GM12878 (cell line): ENCODE results near the gene RBM15. TPM values are rescaled to one million over a fixed set of nuclear protein-coding genes. Genes with fewer than 3 reads are reported as not detected.

Source experiments
- ATAC-seq: fragments of 200-7000 bp; cut with Tn5 transposase; 3 replicates; pipeline ENCODE4 v1.9.1; 2020; ENCODE audit warnings: mild to moderate bottlenecking, moderate library complexity
- BruUV-seq: library from RNA; stranded (reverse); fragments of 400-500 nt; replicated peaks from 2 replicates; lab custom pipeline; 2021; lab: Mats Ljungman, UMichigan
- CTCF ChIA-PET: fragments of 300-600 bp; sonication (Branson Sonifier 250); formaldehyde crosslinking; extraction: SDS; loops from one replicate; lab custom pipeline; 2021; ENCODE audit warnings: inconsistent platforms; lab: Yijun Ruan, JAX
- POLR2A ChIA-PET: fragments of 350-600 bp; formaldehyde crosslinking; extraction: SDS; loops from one replicate; lab custom pipeline; 2021; ENCODE audit warnings: inconsistent platforms; lab: Charles Lee
- RAD21 ChIA-PET: fragments of 300-600 bp; sonication (Branson Sonifier 250); formaldehyde crosslinking; loops from one replicate; lab custom pipeline; 2023; ENCODE audit warnings: antibody characterized with exemption; ENCODE audit not compliant: unreplicated experiment; lab: Charles Lee
- SMC1A ChIA-PET: fragments of 300-600 bp; sonication (Branson Sonifier 250); formaldehyde crosslinking; loops from one replicate; lab custom pipeline; 2023; ENCODE audit not compliant: unreplicated experiment, uncharacterized antibody; lab: Charles Lee
- DNase-seq: peaks from one replicate; pipeline ENCODE4 v3.0.0-alpha.2; 2011; ENCODE audit warnings: low read depth, low spot score
- FAIRE-seq: peaks from 3 replicates; lab custom pipeline; 2011; peaks lifted over from hg19 to GRCh38; lab: Jason Lieb, UNC
- H2AFZ ChIP-seq: 2 replicates; pipeline ENCODE4 v1.6.0; 2011; ENCODE audit warnings: low read depth, low read length, control low read depth; ENCODE audit not compliant: control insufficient read depth
- H3K27ac ChIP-seq: 2 replicates; pipeline ENCODE4 v1.5.1; 2011; ENCODE audit warnings: control low read depth; ENCODE audit not compliant: control insufficient read depth, insufficient read depth
- H3K27me3 ChIP-seq, 2 experiments: replicated peaks in 1 of 2; 2 replicates each; pipeline versions ENCODE4 v1.6.0 to v1.6.1; 2011; ENCODE audit warnings: low read length in 1 of 2; ENCODE audit not compliant: control insufficient read depth in 2 of 2, insufficient read depth in 2 of 2
- H3K36me3 ChIP-seq, 2 experiments: 2 replicates each; pipeline ENCODE4 v1.5.1; 2011; ENCODE audit warnings: low read length in 1 of 2; ENCODE audit not compliant: control insufficient read depth in 2 of 2, insufficient read depth in 2 of 2
- H3K4me1 ChIP-seq: 2 replicates; pipeline ENCODE4 v1.6.1; 2011; ENCODE audit warnings: mild to moderate bottlenecking, low read length, moderate library complexity, mixed read lengths; ENCODE audit not compliant: control insufficient read depth, insufficient read depth
- H3K4me2 ChIP-seq: 2 replicates; pipeline ENCODE4 v1.6.0; 2011; ENCODE audit warnings: control low read depth; ENCODE audit not compliant: control insufficient read depth, insufficient read depth
- H3K4me3 ChIP-seq: fragments of 200-600 bp; sonication (generic); 2 replicates; pipeline ENCODE4 v1.5.1; 2016
- H3K79me2 ChIP-seq: 2 replicates; pipeline ENCODE4 v1.6.0; 2011; ENCODE audit warnings: low read length; ENCODE audit not compliant: control insufficient read depth, insufficient read depth
- H3K9ac ChIP-seq: 2 replicates; pipeline ENCODE4 v1.8.0; 2011; ENCODE audit warnings: low read length, control low read depth, mixed read lengths; ENCODE audit not compliant: control insufficient read depth, insufficient read depth
- H3K9me3 ChIP-seq: replicated peaks from 3 replicates; pipeline ENCODE4 v1.5.1; 2011; ENCODE audit warnings: mild to moderate bottlenecking, low read length; ENCODE audit not compliant: control insufficient read depth, insufficient read depth
- H4K20me1 ChIP-seq: 2 replicates; pipeline ENCODE4 v1.6.0; 2011; ENCODE audit not compliant: control insufficient read depth, insufficient read depth
- CBX5 ChIP-seq: sonication (generic); IDR thresholded peaks from 2 replicates; pipeline ENCODE4 v1.6.1; 2016; ENCODE audit warnings: low read depth, moderate library complexity, mild to moderate bottlenecking, inconsistent platforms
- CREM ChIP-seq: IDR thresholded peaks from 2 replicates; pipeline ENCODE4 v1.6.1; 2014; ENCODE audit warnings: antibody characterized with exemption, low read depth
- GABPA ChIP-seq: IDR thresholded peaks from 2 replicates; pipeline ENCODE4 v1.6.1; 2014; ENCODE audit warnings: antibody characterized with exemption, low read depth, mild to moderate bottlenecking, inconsistent platforms
- KAT2A ChIP-seq: conservative IDR thresholded peaks from 2 replicates; pipeline ENCODE4 v1.6.1; 2011; ENCODE audit warnings: low read depth, low read length; ENCODE audit not compliant: control insufficient read depth
- POLR2AphosphoS2 ChIP-seq: IDR thresholded peaks from 2 replicates; pipeline ENCODE4 v1.6.1; 2011; ENCODE audit warnings: low read depth, mild to moderate bottlenecking, low read length, improper control_type of control experiment, moderate library complexity
- RCOR1 ChIP-seq: conservative IDR thresholded peaks from 2 replicates; pipeline ENCODE4 v1.6.1; 2012; ENCODE audit warnings: low read depth, low read length, improper control_type of control experiment
- SMARCA5 ChIP-seq: fragments of 450-650 bp; IDR thresholded peaks from 2 replicates; pipeline ENCODE4 v1.6.1; 2017; ENCODE audit warnings: mild to moderate bottlenecking
- SRF ChIP-seq, 2 experiments: IDR thresholded peaks; 2 replicates each; pipeline ENCODE4 v1.6.1; 2011; ENCODE audit warnings: low read depth in 2 of 2, low read length in 2 of 2, mild to moderate bottlenecking in 1 of 2, moderate library complexity in 1 of 2
- STAT1 ChIP-seq: fragments of 450-650 bp; conservative IDR thresholded peaks from 2 replicates; pipeline ENCODE4 v1.6.1; 2014; ENCODE audit warnings: antibody characterized with exemption, mild to moderate bottlenecking
- WGBS: methylation state at CpG from one replicate; pipeline ENCODE4 v1.1.6; 2016; ENCODE audit warnings: low lambda C conversion rate; ENCODE audit not compliant: insufficient replicate concordance, insufficient coverage; ENCODE audit errors: missing lambda C conversion rate; 5-methylcytosine and 5-hydroxymethylcytosine counted together
- in situ Hi-C: fragments of 300-500 bp; cut with MboI; formaldehyde crosslinking; loops from 9 replicates; pipeline ENCODE4 v1.14.3; 2018; ENCODE audit warnings: mixed read lengths
- intact Hi-C: fragments of 100-400 bp; cut with micrococcal nuclease; formaldehyde crosslinking; loops from one replicate; pipeline ENCODE4 v1.14.2; 2022; ENCODE audit not compliant: unreplicated experiment
- polyA plus RNA-seq, 11 experiments: library from polyadenylated mRNA; depleted of rRNA in 4 of 11; unstranded in 6 of 11; stranded (reverse) in 5 of 11; fragments of >200 nt; fragmentation: Nextera tagmentation in 4 of 11; fragmentation: Illumina TruSeq in 1 of 11; extraction: Ambion mirVana in 4 of 11; extraction: Trizol in 1 of 11; gene quantifications; 1 replicate in 1 of 11; 2 replicates in 10 of 11; pipeline versions ENCODE4 v1.2.1 to v1.2.3, GENCODE V29; 2011 to 2016; ENCODE audit warnings: inconsistent platforms in 2 of 11, missing spikeins in 2 of 11, low read depth in 1 of 11
- total RNA-seq, 4 experiments: library from RNA; depleted of rRNA in 3 of 4; stranded (reverse); fragments of >200 nt in 3 of 4; fragmentation: Illumina TruSeq in 1 of 4; extraction: Trizol in 1 of 4; gene quantifications; 2 replicates each; pipeline versions ENCODE4 v1.2.1 to v1.2.3, GENCODE V29; 2013 to 2021
- TF ChIP-seq, protein P1 (sequence below): IDR thresholded peaks from 2 replicates; pipeline ENCODE4 v1.6.1; 2012; ENCODE audit warnings: low read depth, low read length, improper control_type of control experiment
- TF ChIP-seq, protein P2 (sequence below): IDR thresholded peaks from 2 replicates; pipeline ENCODE4 v1.6.1; 2012; ENCODE audit warnings: low read depth, low read length, improper control_type of control experiment
- TF ChIP-seq, protein P3 (sequence below): fragments of 450-650 bp; IDR thresholded peaks from 2 replicates; pipeline ENCODE4 v1.6.1; 2016; ENCODE audit warnings: mild to moderate bottlenecking
- TF ChIP-seq, protein P4 (sequence below): IDR thresholded peaks from 2 replicates; pipeline ENCODE4 v1.6.1; 2011; ENCODE audit warnings: borderline replicate concordance, low read depth, mild to moderate bottlenecking, moderate library complexity, low read length; ENCODE audit not compliant: insufficient read depth, poor library complexity, severe bottlenecking
- TF ChIP-seq, protein P5 (sequence below): fragments of 450-650 bp; IDR thresholded peaks from 2 replicates; pipeline ENCODE4 v1.6.1; 2017; ENCODE audit warnings: mild to moderate bottlenecking, moderate library complexity

Gene RBM15
- total and polyA plus RNA-seq, 10 of the 15 experiments (the other 5 are each of a cell fraction or from before 2014, with no cell fraction given), result 3.1 to 63.2 (median 26.7) TPM

DNA sequence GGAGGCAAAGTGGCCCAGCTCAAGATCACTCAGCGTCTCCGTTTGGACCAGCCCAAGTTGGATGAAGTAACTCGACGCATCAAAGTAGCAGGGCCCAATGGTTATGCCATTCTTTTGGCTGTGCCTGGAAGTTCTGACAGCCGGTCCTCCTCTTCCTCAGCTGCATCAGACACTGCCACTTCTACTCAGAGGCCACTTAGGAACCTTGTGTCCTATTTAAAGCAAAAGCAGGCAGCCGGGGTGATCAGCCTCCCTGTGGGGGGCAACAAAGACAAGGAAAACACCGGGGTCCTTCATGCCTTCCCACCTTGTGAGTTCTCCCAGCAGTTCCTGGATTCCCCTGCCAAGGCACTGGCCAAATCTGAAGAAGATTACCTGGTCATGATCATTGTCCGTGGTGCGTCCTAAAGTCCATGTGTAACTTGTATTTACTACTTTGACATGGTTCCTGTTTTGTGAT, 2.7 kb downstream of the RBM15 start:
- FAIRE-seq (no peak), ATAC-seq (no peak), DNase-seq (no peak)
- peaks cover 6% of the 10 kb centered on the region; the same call in 1 of the 2 replicates for H4K20me1 ChIP-seq
- peaks cover 8% of the 10 kb centered on the region for H3K4me1 ChIP-seq
- intact Hi-C loops, result no loop called here
- WGBS, result 45% methylated on average over 9 of the region's 9 CpGs
- H3K4me2 ChIP-seq, result peak overlapping the region; percentile 75
- CTCF ChIA-PET, result interaction anchor here (0.6 to 8.5 kb wide), 6 partner anchors 16 to 134 kb away, joined by 3 to 62 read pairs (median 3); partner anchors contain the start of genes KCNC4 and LAMTOR5
- H3K4me3 ChIP-seq, result peak overlapping the region; percentile 83
- in situ Hi-C loops, result no loop called here
- RAD21 ChIA-PET, result interaction anchor here (0.8 to 1.7 kb wide), 3 partner anchors 9 to 48 kb away, joined by 3 to 4 read pairs (median 3); no protein-coding TSS in a partner anchor
- SMC1A ChIA-PET, result interaction anchor here (1.0 to 6.4 kb wide), 5 partner anchors 7 to 134 kb away, joined by 3 to 51 read pairs (median 6); no protein-coding TSS in a partner anchor
- no peak overlapping the region for H3K27ac ChIP-seq
- H3K9me3 ChIP-seq, result no peaks in the 10 kb centered on the region
- POLR2A ChIA-PET, result interaction anchor here (1.0 to 1.4 kb wide), 3 partner anchors 9 to 46 kb away, joined by 3 to 7 read pairs (median 5); no protein-coding TSS in a partner anchor
- no TSS peak for BruUV-seq
- no peak overlapping the region for H2AFZ ChIP-seq
- H3K36me3 ChIP-seq, result peaks cover 9 to 16% of the 10 kb centered on the region in 2 experiments; a peak in 3 of 4 replicates
- no peaks in the 10 kb centered on the region for H3K27me3 ChIP-seq
- H3K9ac ChIP-seq, result peak overlapping the region; percentile 58
- H3K79me2 ChIP-seq, result peaks cover 79% of the 10 kb centered on the region
- TF ChIP-seq GABPA (no peak), RCOR1 (no peak), SRF (IDR thresholded peaks at IDR 0.05; ENCODE audit: low read depth in 2 of 2, low read length in 2 of 2) (no peak), KAT2A (no peak), POLR2AphosphoS2 (no peak), SMARCA5 (no peak), CREM (no peak), STAT1 (no peak), CBX5 (no peak)
- TF ChIP-seq, protein P1, sequence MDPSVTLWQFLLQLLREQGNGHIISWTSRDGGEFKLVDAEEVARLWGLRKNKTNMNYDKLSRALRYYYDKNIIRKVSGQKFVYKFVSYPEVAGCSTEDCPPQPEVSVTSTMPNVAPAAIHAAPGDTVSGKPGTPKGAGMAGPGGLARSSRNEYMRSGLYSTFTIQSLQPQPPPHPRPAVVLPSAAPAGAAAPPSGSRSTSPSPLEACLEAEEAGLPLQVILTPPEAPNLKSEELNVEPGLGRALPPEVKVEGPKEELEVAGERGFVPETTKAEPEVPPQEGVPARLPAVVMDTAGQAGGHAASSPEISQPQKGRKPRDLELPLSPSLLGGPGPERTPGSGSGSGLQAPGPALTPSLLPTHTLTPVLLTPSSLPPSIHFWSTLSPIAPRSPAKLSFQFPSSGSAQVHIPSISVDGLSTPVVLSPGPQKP, result no peak
- TF ChIP-seq, protein P2, sequence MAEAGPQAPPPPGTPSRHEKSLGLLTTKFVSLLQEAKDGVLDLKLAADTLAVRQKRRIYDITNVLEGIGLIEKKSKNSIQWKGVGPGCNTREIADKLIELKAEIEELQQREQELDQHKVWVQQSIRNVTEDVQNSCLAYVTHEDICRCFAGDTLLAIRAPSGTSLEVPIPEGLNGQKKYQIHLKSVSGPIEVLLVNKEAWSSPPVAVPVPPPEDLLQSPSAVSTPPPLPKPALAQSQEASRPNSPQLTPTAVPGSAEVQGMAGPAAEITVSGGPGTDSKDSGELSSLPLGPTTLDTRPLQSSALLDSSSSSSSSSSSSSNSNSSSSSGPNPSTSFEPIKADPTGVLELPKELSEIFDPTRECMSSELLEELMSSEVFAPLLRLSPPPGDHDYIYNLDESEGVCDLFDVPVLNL, result no peak
- TF ChIP-seq, protein P3, sequence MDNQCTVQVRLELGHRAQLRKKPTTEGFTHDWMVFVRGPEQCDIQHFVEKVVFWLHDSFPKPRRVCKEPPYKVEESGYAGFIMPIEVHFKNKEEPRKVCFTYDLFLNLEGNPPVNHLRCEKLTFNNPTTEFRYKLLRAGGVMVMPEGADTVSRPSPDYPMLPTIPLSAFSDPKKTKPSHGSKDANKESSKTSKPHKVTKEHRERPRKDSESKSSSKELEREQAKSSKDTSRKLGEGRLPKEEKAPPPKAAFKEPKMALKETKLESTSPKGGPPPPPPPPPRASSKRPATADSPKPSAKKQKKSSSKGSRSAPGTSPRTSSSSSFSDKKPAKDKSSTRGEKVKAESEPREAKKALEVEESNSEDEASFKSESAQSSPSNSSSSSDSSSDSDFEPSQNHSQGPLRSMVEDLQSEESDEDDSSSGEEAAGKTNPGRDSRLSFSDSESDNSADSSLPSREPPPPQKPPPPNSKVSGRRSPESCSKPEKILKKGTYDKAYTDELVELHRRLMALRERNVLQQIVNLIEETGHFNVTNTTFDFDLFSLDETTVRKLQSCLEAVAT, result no peak
- TF ChIP-seq, protein P4, sequence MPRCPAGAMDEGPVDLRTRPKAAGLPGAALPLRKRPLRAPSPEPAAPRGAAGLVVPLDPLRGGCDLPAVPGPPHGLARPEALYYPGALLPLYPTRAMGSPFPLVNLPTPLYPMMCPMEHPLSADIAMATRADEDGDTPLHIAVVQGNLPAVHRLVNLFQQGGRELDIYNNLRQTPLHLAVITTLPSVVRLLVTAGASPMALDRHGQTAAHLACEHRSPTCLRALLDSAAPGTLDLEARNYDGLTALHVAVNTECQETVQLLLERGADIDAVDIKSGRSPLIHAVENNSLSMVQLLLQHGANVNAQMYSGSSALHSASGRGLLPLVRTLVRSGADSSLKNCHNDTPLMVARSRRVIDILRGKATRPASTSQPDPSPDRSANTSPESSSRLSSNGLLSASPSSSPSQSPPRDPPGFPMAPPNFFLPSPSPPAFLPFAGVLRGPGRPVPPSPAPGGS, result no peak
- TF ChIP-seq, protein P5, sequence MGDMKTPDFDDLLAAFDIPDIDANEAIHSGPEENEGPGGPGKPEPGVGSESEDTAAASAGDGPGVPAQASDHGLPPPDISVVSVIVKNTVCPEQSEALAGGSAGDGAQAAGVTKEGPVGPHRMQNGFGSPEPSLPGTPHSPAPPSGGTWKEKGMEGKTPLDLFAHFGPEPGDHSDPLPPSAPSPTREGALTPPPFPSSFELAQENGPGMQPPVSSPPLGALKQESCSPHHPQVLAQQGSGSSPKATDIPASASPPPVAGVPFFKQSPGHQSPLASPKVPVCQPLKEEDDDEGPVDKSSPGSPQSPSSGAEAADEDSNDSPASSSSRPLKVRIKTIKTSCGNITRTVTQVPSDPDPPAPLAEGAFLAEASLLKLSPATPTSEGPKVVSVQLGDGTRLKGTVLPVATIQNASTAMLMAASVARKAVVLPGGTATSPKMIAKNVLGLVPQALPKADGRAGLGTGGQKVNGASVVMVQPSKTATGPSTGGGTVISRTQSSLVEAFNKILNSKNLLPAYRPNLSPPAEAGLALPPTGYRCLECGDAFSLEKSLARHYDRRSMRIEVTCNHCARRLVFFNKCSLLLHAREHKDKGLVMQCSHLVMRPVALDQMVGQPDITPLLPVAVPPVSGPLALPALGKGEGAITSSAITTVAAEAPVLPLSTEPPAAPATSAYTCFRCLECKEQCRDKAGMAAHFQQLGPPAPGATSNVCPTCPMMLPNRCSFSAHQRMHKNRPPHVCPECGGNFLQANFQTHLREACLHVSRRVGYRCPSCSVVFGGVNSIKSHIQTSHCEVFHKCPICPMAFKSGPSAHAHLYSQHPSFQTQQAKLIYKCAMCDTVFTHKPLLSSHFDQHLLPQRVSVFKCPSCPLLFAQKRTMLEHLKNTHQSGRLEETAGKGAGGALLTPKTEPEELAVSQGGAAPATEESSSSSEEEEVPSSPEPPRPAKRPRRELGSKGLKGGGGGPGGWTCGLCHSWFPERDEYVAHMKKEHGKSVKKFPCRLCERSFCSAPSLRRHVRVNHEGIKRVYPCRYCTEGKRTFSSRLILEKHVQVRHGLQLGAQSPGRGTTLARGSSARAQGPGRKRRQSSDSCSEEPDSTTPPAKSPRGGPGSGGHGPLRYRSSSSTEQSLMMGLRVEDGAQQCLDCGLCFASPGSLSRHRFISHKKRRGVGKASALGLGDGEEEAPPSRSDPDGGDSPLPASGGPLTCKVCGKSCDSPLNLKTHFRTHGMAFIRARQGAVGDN, result no peak
